ENCODE data around the gene CCDC175.

CCDC175 gene

DNA sequence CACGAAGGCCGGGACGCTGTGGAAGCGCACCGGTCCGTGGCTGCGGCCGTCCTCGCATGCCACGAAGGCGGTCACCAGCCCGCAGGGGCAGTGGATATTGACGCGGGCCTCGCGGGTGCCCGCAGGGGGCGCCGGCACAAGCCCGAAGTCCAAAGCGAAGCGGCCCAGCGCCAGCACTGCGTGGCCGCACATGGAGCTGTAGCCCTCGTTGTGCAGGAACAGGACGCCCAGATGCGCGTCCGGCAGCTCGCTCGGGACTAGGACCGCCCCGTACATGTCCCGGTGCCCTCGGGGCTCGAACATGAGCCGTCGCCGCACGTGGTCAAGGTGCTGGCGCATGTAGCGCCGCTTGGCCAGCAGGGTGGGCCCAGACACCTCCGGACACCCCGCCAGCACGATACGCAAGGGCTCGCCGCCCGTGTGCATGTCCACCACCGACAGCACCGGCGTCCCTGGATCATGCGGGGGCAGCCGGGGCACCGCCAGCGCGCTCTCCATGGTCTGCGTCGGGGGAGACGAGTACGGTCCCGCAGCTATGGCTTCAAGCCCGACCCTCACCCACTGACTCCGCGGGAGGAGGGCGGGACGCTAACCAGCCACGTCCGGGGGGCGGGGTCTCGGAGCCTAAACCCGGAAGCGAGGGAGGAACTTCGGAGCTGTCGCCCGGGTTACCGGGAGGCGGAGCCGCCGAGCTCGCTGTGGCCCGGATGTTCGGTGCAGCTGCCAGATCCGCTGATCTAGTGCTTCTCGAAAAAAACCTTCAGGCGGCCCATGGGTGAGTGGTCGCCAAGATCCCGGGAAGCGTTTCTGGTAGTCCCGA is 92.6 kb downstream of the CCDC175 start, which contains the start of the genes JKAMP and L3HYPDH:
JKAMP (plus strand) TSS at position 699 of the 820 bp plus-strand sequence; CDS start at position 772, 73 bp downstream.
L3HYPDH (minus strand) TSS at position 590 of the 820 bp plus-strand sequence; CDS start at position 498, 92 bp downstream.
- H4K12ac ChIP-seq (ENCODE audit: low read depth, low read length), result peak within 1 kb of the TSS; percentile 81
- H3K18ac ChIP-seq (ENCODE audit: low read length), result peak within 1 kb of the TSS; percentile 80
- H3K23ac ChIP-seq (ENCODE audit: low read length), result peak within 1 kb of the TSS; percentile 55
- H3K79me1 ChIP-seq (ENCODE audit: low read length), result peaks cover 11% of the 10 kb centered on the region
- H3K4me2 ChIP-seq (ENCODE audit: low read length), result peak within 1 kb of the TSS; percentile 82
- peak within 1 kb of the TSS; percentile 92 for H4K8ac ChIP-seq (ENCODE audit: low read depth, low read length)
- peak within 1 kb of the TSS; percentile 39 for H3K4ac ChIP-seq (ENCODE audit: low read depth, low read length)
- H3K4me3 ChIP-seq (ENCODE audit: low read depth, low read length), result peak within 1 kb of the TSS; percentile 92
- H3K79me2 ChIP-seq (ENCODE audit: control insufficient read depth, insufficient read depth, low read length, poor library complexity), result peaks cover 8% of the 10 kb centered on the region
- peaks cover 0 to 9% of the 10 kb centered on the region in 2 experiments for H3K4me1 ChIP-seq (ENCODE audit: control insufficient read depth in 1 of 2, insufficient read depth in 2 of 2, low read length in 2 of 2)
- H3K27me3 ChIP-seq (ENCODE audit: insufficient read depth, low read length), result no peaks in the 10 kb centered on the region
- no peak within 1 kb of the TSS for H2BK12ac ChIP-seq (ENCODE audit: low read length)
- H3K36me3 ChIP-seq (ENCODE audit: control insufficient read depth in 1 of 2, insufficient read depth in 2 of 2, low read length in 2 of 2), result peaks cover 0 to 2% of the 10 kb centered on the region in 2 experiments
- H2AK5ac ChIP-seq (ENCODE audit: low read length), result no peak within 1 kb of the TSS
- H4K91ac ChIP-seq (ENCODE audit: low read depth, low read length), result peak within 1 kb of the TSS; percentile 76
- peak within 1 kb of the TSS; percentile 94 for H2AFZ ChIP-seq (ENCODE audit: insufficient read depth, low read length, poor library complexity)
- H3K9ac ChIP-seq (ENCODE audit: low read length), result peak within 1 kb of the TSS; percentile 91
- H2BK120ac ChIP-seq (ENCODE audit: insufficient read depth, low read length, poor library complexity), result peak within 1 kb of the TSS; percentile 77
- no CpG with 5 or more reads among the region's 92 CpGs for WGBS (ENCODE audit: extremely low coverage, insufficient coverage, insufficient read length)
- H3K27ac ChIP-seq (ENCODE audit: low read depth, low read length), result peak within 1 kb of the TSS; percentile 91
- peak; percentile 97 to 98 for DNase-seq
- H3K14ac ChIP-seq (ENCODE audit: low read length), result peak within 1 kb of the TSS; percentile 88
- no peaks in the 10 kb centered on the region for H3K9me3 ChIP-seq (ENCODE audit: insufficient read depth, low read depth, low read length)
- H2BK5ac ChIP-seq (ENCODE audit: low read depth, low read length, poor library complexity), result peak within 1 kb of the TSS; percentile 74

DNA sequence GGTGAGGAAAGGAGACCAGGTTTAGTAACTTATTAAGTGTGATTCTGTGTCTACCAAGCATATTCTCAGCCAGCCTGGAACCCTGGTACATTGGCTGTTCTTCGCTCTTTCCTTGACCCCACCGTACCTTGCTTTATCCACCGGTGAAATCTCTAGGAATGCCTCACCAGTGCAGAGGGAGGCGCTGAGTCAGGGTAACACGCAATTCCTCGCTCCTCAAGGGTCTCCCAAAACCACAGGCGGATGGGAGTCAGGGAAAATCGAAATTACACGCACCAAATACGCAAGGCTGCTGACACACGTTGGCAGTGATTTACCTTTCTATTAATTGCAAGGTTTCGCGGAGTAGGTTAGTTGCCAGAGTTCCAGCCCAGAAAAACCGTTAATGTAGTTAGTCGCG is 93.2 kb downstream of the CCDC175 start:
- no peak overlapping the region for H2BK5ac ChIP-seq (ENCODE audit: low read depth, low read length, poor library complexity)
- H3K79me1 ChIP-seq (ENCODE audit: low read length), result peaks cover 11% of the 10 kb centered on the region
- peak overlapping the region; percentile 55 for H3K23ac ChIP-seq (ENCODE audit: low read length)
- peak overlapping the region; percentile 16 for H2BK120ac ChIP-seq (ENCODE audit: insufficient read depth, low read length, poor library complexity)
- H3K4me2 ChIP-seq (ENCODE audit: low read length), result peak overlapping the region; percentile 82
- H3K4me3 ChIP-seq (ENCODE audit: low read depth, low read length), result peak overlapping the region; percentile 92
- H2AFZ ChIP-seq (ENCODE audit: insufficient read depth, low read length, poor library complexity), result peak overlapping the region; percentile 94
- no peak for DNase-seq
- H2AK5ac ChIP-seq (ENCODE audit: low read length), result no peak overlapping the region
- peak overlapping the region; percentile 85 for H4K8ac ChIP-seq (ENCODE audit: low read depth, low read length)
- no peak overlapping the region for H4K91ac ChIP-seq (ENCODE audit: low read depth, low read length)
- H3K14ac ChIP-seq (ENCODE audit: low read length), result no peak overlapping the region
- H3K9ac ChIP-seq (ENCODE audit: low read length), result peak overlapping the region; percentile 80
- no CpG with 5 or more reads among the region's 16 CpGs for whole genome bisulfite sequencing (ENCODE audit: extremely low coverage, insufficient coverage, insufficient read length)
- peaks cover 8% of the 10 kb centered on the region for H3K79me2 ChIP-seq (ENCODE audit: control insufficient read depth, insufficient read depth, low read length, poor library complexity)
- H3K27ac ChIP-seq (ENCODE audit: low read depth, low read length), result peak overlapping the region; percentile 80
- H4K12ac ChIP-seq (ENCODE audit: low read depth, low read length), result peak overlapping the region; percentile 81
- H3K36me3 ChIP-seq (ENCODE audit: control insufficient read depth in 1 of 2, insufficient read depth in 2 of 2, low read length in 2 of 2), result no peaks in the 10 kb centered on the region
- no peaks in the 10 kb centered on the region for H3K27me3 ChIP-seq (ENCODE audit: insufficient read depth, low read length)
- no peak overlapping the region for H3K4ac ChIP-seq (ENCODE audit: low read depth, low read length)
- peaks cover 0 to 9% of the 10 kb centered on the region in 2 experiments for H3K4me1 ChIP-seq (ENCODE audit: control insufficient read depth in 1 of 2, insufficient read depth in 2 of 2, low read length in 2 of 2)
- no peaks in the 10 kb centered on the region for H3K9me3 ChIP-seq (ENCODE audit: insufficient read depth, low read depth, low read length)
- no peak overlapping the region for H2BK12ac ChIP-seq (ENCODE audit: low read length)
- peak overlapping the region; percentile 12 for H3K18ac ChIP-seq (ENCODE audit: low read length)

DNA sequence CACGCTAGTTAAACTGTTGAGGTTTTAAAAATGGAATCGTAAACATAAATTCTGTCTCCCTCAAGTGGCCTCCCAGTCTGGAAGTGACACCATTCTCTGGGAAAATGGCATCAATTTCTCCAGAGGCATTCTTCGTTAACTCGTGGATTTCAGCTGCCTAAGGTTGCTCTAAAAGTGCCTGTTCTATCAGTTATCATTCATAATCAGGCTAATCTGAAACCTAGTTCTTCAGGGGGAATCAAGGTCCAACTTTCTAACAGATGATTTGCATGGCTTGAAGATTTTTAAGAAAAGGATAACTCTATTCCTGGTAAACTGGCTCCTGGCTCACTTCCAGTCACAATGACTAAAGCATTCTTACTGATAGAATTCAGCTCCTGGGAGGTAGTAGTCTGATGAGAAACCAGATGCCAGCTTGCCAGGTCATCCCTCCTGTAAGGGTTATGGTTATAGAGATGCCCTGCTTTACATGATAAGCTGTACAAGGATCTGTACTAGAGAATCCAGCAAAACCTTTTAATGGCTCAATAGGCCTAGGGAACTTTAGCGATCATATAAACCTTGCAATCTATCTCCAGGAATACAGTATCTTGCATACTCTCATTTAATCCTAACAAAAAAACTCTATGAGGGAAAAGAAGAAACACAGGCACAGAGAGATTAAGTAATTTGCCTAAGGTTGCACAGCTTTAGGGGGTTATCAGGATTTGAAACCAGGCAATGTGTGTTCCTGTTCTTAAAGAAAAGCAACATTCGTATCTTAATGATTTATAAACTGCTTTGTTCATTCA is 93.9 kb downstream of the CCDC175 start:
- H3K9ac ChIP-seq (ENCODE audit: low read length), result no peak overlapping the region
- H3K36me3 ChIP-seq (ENCODE audit: control insufficient read depth in 1 of 2, insufficient read depth in 2 of 2, low read length in 2 of 2), result peaks cover 0 to 3% of the 10 kb centered on the region in 2 experiments
- no peak overlapping the region for H4K91ac ChIP-seq (ENCODE audit: low read depth, low read length)
- no peak overlapping the region for H3K4ac ChIP-seq (ENCODE audit: low read depth, low read length)
- H3K14ac ChIP-seq (ENCODE audit: low read length), result no peak overlapping the region
- no peak overlapping the region for H3K23ac ChIP-seq (ENCODE audit: low read length)
- H4K12ac ChIP-seq (ENCODE audit: low read depth, low read length), result no peak overlapping the region
- peaks cover 0 to 9% of the 10 kb centered on the region in 2 experiments for H3K4me1 ChIP-seq (ENCODE audit: control insufficient read depth in 1 of 2, insufficient read depth in 2 of 2, low read length in 2 of 2)
- H3K18ac ChIP-seq (ENCODE audit: low read length), result no peak overlapping the region
- no peak overlapping the region for H2BK12ac ChIP-seq (ENCODE audit: low read length)
- no peak overlapping the region for H2AK5ac ChIP-seq (ENCODE audit: low read length)
- no peak overlapping the region for H4K8ac ChIP-seq (ENCODE audit: low read depth, low read length)
- H3K9me3 ChIP-seq (ENCODE audit: insufficient read depth, low read depth, low read length), result no peaks in the 10 kb centered on the region
- H3K79me1 ChIP-seq (ENCODE audit: low read length), result peaks cover 11% of the 10 kb centered on the region
- no peak overlapping the region for H2BK120ac ChIP-seq (ENCODE audit: insufficient read depth, low read length, poor library complexity)
- no peaks in the 10 kb centered on the region for H3K27me3 ChIP-seq (ENCODE audit: insufficient read depth, low read length)
- H3K4me3 ChIP-seq (ENCODE audit: low read depth, low read length), result no peak overlapping the region
- no peak overlapping the region for H2BK5ac ChIP-seq (ENCODE audit: low read depth, low read length, poor library complexity)
- WGBS (ENCODE audit: extremely low coverage, insufficient coverage, insufficient read length), result no CpG with 5 or more reads among the region's 6 CpGs
- no peak overlapping the region for H2AFZ ChIP-seq (ENCODE audit: insufficient read depth, low read length, poor library complexity)
- H3K79me2 ChIP-seq (ENCODE audit: control insufficient read depth, insufficient read depth, low read length, poor library complexity), result peaks cover 8% of the 10 kb centered on the region
- H3K27ac ChIP-seq (ENCODE audit: low read depth, low read length), result no peak overlapping the region
- DNase-seq, result peak; percentile 87 to 88
- peak overlapping the region; percentile 82 for H3K4me2 ChIP-seq (ENCODE audit: low read length)

DNA sequence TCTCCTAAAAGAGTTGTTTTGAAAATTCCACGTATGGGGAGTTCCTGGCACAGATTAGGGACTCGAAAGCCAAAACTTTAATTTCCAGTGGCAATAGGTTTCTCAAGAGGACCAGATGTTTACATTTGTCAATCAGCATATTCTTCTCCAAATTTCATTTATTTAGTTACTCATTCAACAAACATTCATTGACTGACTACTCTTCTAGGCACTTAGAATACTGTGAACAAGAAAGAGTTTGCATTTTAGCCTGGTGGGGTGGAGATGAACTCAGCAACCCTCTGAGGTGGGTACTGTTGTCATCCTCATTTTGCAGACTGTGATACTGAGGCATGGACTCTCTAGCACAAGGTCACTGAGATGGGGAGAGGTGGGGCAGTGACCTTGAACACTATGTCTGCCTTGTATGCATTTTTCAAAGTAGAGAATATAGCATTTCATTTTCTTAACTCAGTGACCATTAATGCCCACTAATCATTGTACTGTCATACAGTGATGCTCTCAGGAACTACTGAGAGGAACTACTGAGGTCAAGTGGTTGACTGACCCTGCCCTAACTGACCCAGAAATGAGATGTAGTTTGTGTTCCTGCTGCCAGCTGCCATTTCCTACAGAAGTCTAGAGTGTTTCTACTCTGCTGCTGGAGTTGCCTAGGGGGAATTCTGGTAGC is 94.6 kb downstream of the CCDC175 start:
- H2BK120ac ChIP-seq (ENCODE audit: insufficient read depth, low read length, poor library complexity), result no peak overlapping the region
- H2BK12ac ChIP-seq (ENCODE audit: low read length), result no peak overlapping the region

More for the DNA sequence above, 94.6 kb downstream of the CCDC175 start:
- H2BK5ac ChIP-seq (ENCODE audit: low read depth, low read length, poor library complexity), result no peak overlapping the region
- peak in 1 of 2 donors; percentile 12 for DNase-seq
- H3K36me3 ChIP-seq (ENCODE audit: control insufficient read depth in 1 of 2, insufficient read depth in 2 of 2, low read length in 2 of 2), result peaks cover 0 to 3% of the 10 kb centered on the region in 2 experiments
- H3K79me1 ChIP-seq (ENCODE audit: low read length), result peaks cover 11% of the 10 kb centered on the region
- no peak overlapping the region for H2AFZ ChIP-seq (ENCODE audit: insufficient read depth, low read length, poor library complexity)
- H3K4me1 ChIP-seq (ENCODE audit: control insufficient read depth in 1 of 2, insufficient read depth in 2 of 2, low read length in 2 of 2), result peaks cover 0 to 9% of the 10 kb centered on the region in 2 experiments
- no peak overlapping the region for H4K91ac ChIP-seq (ENCODE audit: low read depth, low read length)
- no peaks in the 10 kb centered on the region for H3K9me3 ChIP-seq (ENCODE audit: insufficient read depth, low read depth, low read length)
- H4K12ac ChIP-seq (ENCODE audit: low read depth, low read length), result no peak overlapping the region
- H3K14ac ChIP-seq (ENCODE audit: low read length), result no peak overlapping the region
- H3K79me2 ChIP-seq (ENCODE audit: control insufficient read depth, insufficient read depth, low read length, poor library complexity), result peaks cover 8% of the 10 kb centered on the region
- peak overlapping the region; percentile 82 for H3K4me2 ChIP-seq (ENCODE audit: low read length)
- H3K4me3 ChIP-seq (ENCODE audit: low read depth, low read length), result no peak overlapping the region
- WGBS (ENCODE audit: extremely low coverage, insufficient coverage, insufficient read length), result no CpG with 5 or more reads among the region's 2 CpGs
- H3K27me3 ChIP-seq (ENCODE audit: insufficient read depth, low read length), result no peaks in the 10 kb centered on the region
- H3K27ac ChIP-seq (ENCODE audit: low read depth, low read length), result no peak overlapping the region
- H3K23ac ChIP-seq (ENCODE audit: low read length), result no peak overlapping the region
- no peak overlapping the region for H3K18ac ChIP-seq (ENCODE audit: low read length)
- no peak overlapping the region for H2AK5ac ChIP-seq (ENCODE audit: low read length)
- no peak overlapping the region for H3K9ac ChIP-seq (ENCODE audit: low read length)
- H4K8ac ChIP-seq (ENCODE audit: low read depth, low read length), result no peak overlapping the region
- H3K4ac ChIP-seq (ENCODE audit: low read depth, low read length), result no peak overlapping the region
